K562 (cell line): ENCODE data around the gene ZNRD2. TPM values are rescaled to one million over a fixed set of nuclear protein-coding genes. Genes with fewer than 3 reads are reported as not detected.

ENCODE experiments used
- ARID3A ChIP-seq: IDR thresholded peaks from 2 replicates; pipeline ENCODE4 v1.6.1; 2012; ENCODE audit warnings: low read depth, low read length, improper control_type of control experiment, borderline replicate concordance
- ATF1 ChIP-seq, 2 experiments: fragments of 450-650 bp in 1 of 2; IDR thresholded peaks; 2 replicates each; pipeline ENCODE4 v1.6.1; 2016; ENCODE audit warnings: missing compliant biosample characterization in 1 of 2, missing genetic modification characterization in 1 of 2
- CBX8 ChIP-seq: fragments of 200-600 bp; sonication (generic); IDR thresholded peaks from 2 replicates; pipeline ENCODE4 v1.6.1; 2012; ENCODE audit warnings: borderline replicate concordance, mixed run types, low read depth, mild to moderate bottlenecking, moderate library complexity, mixed read lengths, low read length, control low read depth, inconsistent platforms; ENCODE audit not compliant: poor library complexity, severe bottlenecking; ENCODE audit errors: extremely low read depth
- CLOCK ChIP-seq: fragments of 250-450 bp; sonication (Bioruptor Pico); IDR thresholded peaks from 2 replicates; pipeline ENCODE4 v1.4.0; 2020; ENCODE audit warnings: mild to moderate bottlenecking, moderate library complexity, borderline replicate concordance
- CTCF ChIP-seq, 3 experiments: IDR thresholded peaks in 2 of 3; conservative IDR thresholded peaks in 1 of 3; 2 replicates each; pipeline ENCODE4 v1.5.1; 2011 to 2012; ENCODE audit warnings: low read length in 3 of 3, mild to moderate bottlenecking in 3 of 3, control low read depth in 2 of 3, improper control_type of control experiment in 1 of 3, inconsistent platforms in 1 of 3, low read depth in 1 of 3, mixed read lengths in 1 of 3, moderate library complexity in 1 of 3; ENCODE audit not compliant: insufficient read depth in 2 of 3
- ELF1 ChIP-seq: fragments of 200-800 bp; sonication (Bioruptor generic); IDR thresholded peaks from 2 replicates; pipeline ENCODE4 v1.6.1; 2016; ENCODE audit warnings: missing genetic modification characterization, missing compliant biosample characterization
- ELF2 ChIP-seq: fragments of 250-450 bp; sonication (Bioruptor Pico); IDR thresholded peaks from 2 replicates; pipeline ENCODE4 v1.5.0; 2021; ENCODE audit warnings: mild to moderate bottlenecking
- KDM1A ChIP-seq, 2 experiments: fragments of 450-650 bp; IDR thresholded peaks; 2 replicates each; pipeline ENCODE4 v1.6.1; 2016; ENCODE audit warnings: mild to moderate bottlenecking in 2 of 2
- MAX ChIP-seq: sonication (generic); formaldehyde crosslinking; IDR thresholded peaks from 2 replicates; pipeline ENCODE4 v1.9.0; 2022; ENCODE audit warnings: mild to moderate bottlenecking, missing genetic modification reagents
- MXI1 ChIP-seq: IDR thresholded peaks from 2 replicates; pipeline ENCODE4 v1.6.1; 2011; ENCODE audit warnings: low read depth, mild to moderate bottlenecking, improper control_type of control experiment, low read length
- OTX1 ChIP-seq: fragments of 450-650 bp; formaldehyde crosslinking; IDR thresholded peaks from 2 replicates; pipeline ENCODE4 v1.4.0; 2022; ENCODE audit warnings: mild to moderate bottlenecking
- PPARD ChIP-seq: fragments of 250-450 bp; sonication (Bioruptor Pico); IDR thresholded peaks from 2 replicates; pipeline ENCODE4 v1.8.0; 2022; ENCODE audit warnings: inconsistent platforms, mild to moderate bottlenecking, moderate library complexity
- PYGO2 ChIP-seq: fragments of 450-650 bp; IDR thresholded peaks from 2 replicates; pipeline ENCODE4 v1.6.1; 2016; ENCODE audit warnings: mild to moderate bottlenecking, missing genetic modification characterization, moderate library complexity, missing compliant biosample characterization
- RAD51 ChIP-seq: fragments of 450-650 bp; IDR thresholded peaks from 2 replicates; pipeline ENCODE4 v1.7.1; 2016; ENCODE audit warnings: low read depth, mild to moderate bottlenecking, borderline replicate concordance
- SETDB1 ChIP-seq: IDR thresholded peaks from one replicate; pipeline ENCODE4 v1.6.1; 2012; ENCODE audit warnings: low read length, control low read depth, inconsistent platforms
- SRF ChIP-seq, 2 experiments: fragments of 250-450, 450-650 bp in 1 of 2; sonication (Bioruptor Pico) in 1 of 2; sonication (generic) in 1 of 2; formaldehyde crosslinking; IDR thresholded peaks; 2 replicates each; pipeline versions ENCODE4 v1.5.0 to v1.5.1; 2020 to 2022; ENCODE audit warnings: mild to moderate bottlenecking in 1 of 2, missing genetic modification reagents in 1 of 2
- STAT5B ChIP-seq: fragments of 250-450 bp; sonication (Bioruptor Pico); IDR thresholded peaks from 2 replicates; pipeline ENCODE4 v1.8.0; 2021; ENCODE audit warnings: mild to moderate bottlenecking, inconsistent platforms
- TCF7 ChIP-seq: sonication (generic); IDR thresholded peaks from 2 replicates; pipeline ENCODE4 v1.6.1; 2016; ENCODE audit warnings: antibody characterized with exemption, borderline replicate concordance
- ZFX ChIP-seq: sonication (generic); formaldehyde crosslinking; IDR thresholded peaks from 2 replicates; pipeline ENCODE4 v1.8.0; 2022; ENCODE audit warnings: mild to moderate bottlenecking, missing genetic modification reagents, moderate library complexity
- ZNF184 ChIP-seq: sonication (generic); formaldehyde crosslinking; IDR thresholded peaks from 2 replicates; pipeline ENCODE4 v1.5.0; 2020; ENCODE audit warnings: missing genetic modification reagents
- ZNF316 ChIP-seq: fragments of 450-650 bp; IDR thresholded peaks from 2 replicates; pipeline ENCODE4 v1.6.1; 2016
- ZNF644 ChIP-seq: fragments of 200-800 bp; sonication (Bioruptor generic); IDR thresholded peaks from 2 replicates; pipeline ENCODE4 v1.6.1; 2016; ENCODE audit warnings: low read depth, missing genetic modification characterization, missing compliant biosample characterization
- ZNF830 ChIP-seq: fragments of 250-450 bp; sonication (Bioruptor Pico); IDR thresholded peaks from 2 replicates; pipeline ENCODE4 v1.5.0; 2021; ENCODE audit warnings: mild to moderate bottlenecking
- polyA plus RNA-seq, 8 experiments: library from polyadenylated mRNA; depleted of rRNA in 4 of 8; stranded (reverse) in 5 of 8; unstranded in 3 of 8; fragments of >200 nt; fragmentation: Nextera tagmentation in 2 of 8; fragmentation: Illumina TruSeq in 1 of 8; extraction: Ambion mirVana in 2 of 8; extraction: Trizol in 1 of 8; gene quantifications; 2 replicates each; pipeline versions ENCODE4 v1.2.1 to v1.2.3, GENCODE V29; 2011 to 2014; ENCODE audit warnings: inconsistent platforms in 1 of 8, missing spikeins in 1 of 8
- total RNA-seq, 7 experiments: library from RNA; depleted of rRNA in 6 of 7; stranded (reverse); fragments of >200 nt in 6 of 7; fragmentation: Illumina TruSeq in 2 of 7; extraction: Trizol in 2 of 7; gene quantifications; 2 replicates each; pipeline versions ENCODE4 v1.2.1 to v1.2.3, GENCODE V29; 2011 to 2021; ENCODE audit warnings: low replicate concordance in 1 of 7

ZNRD2 gene
- total and polyA plus RNA-seq, 9 of the 15 experiments (the other 6 are each of a cell fraction or from before 2014, with no cell fraction given) = 13.4 to 129 (median 60.4) TPM

- no peak for TF ChIP-seq CLOCK (CRISPR knock-in tag)
- TF ChIP-seq ZNF184 (CRISPR knock-in tag) = no peak
- TF ChIP-seq ZNF644 (tag) = no peak
- TF ChIP-seq MAX (CRISPR knock-in tag) = no peak
- no peak for TF ChIP-seq OTX1 (CRISPR knock-in tag)
- TF ChIP-seq ELF2 = no peak
- no peak for TF ChIP-seq STAT5B (CRISPR knock-in tag)
- 0 out of 2 replicates have a peak, but pooled peaks have one; percentile 26 for TF ChIP-seq ELF1 (tag)
- peak; percentile 75 to 84 (median 81) for TF ChIP-seq CTCF (IDR thresholded peaks at IDR 0.05 in 2 of 3, conservative IDR thresholded peaks at IDR 0.05 in 1 of 3; ENCODE audit: insufficient read depth in 2 of 3, low read depth in 1 of 3, low read length in 3 of 3)
- no peak for TF ChIP-seq TCF7
- TF ChIP-seq PYGO2 (tag) = no peak
- no peak for TF ChIP-seq ATF1 (CRISPR knock-in tag; IDR thresholded peaks at IDR 0.05)
- peak; percentile 13; the same call in 1 of the 2 replicates for TF ChIP-seq ATF1 (tag; IDR thresholded peaks at IDR 0.05)
- no peak for TF ChIP-seq ZNF316
- no peak for TF ChIP-seq PPARD (CRISPR knock-in tag)
- TF ChIP-seq ZNF830 = no peak
- no peak for TF ChIP-seq CBX8
- no peak for TF ChIP-seq SETDB1
- TF ChIP-seq ARID3A = no peak
- TF ChIP-seq SRF (CRISPR knock-in tag; IDR thresholded peaks at IDR 0.05) = no peak
- TF ChIP-seq KDM1A (IDR thresholded peaks at IDR 0.05) = no peak
- no peak for TF ChIP-seq ZFX (CRISPR knock-in tag)
- no peak for TF ChIP-seq MXI1
- TF ChIP-seq RAD51 = no peak
Measured at GRCh38 chr11:65571940-65572339, 1.7 kb downstream of the ZNRD2 start (continued).
